Endothelial cell of umbilical vein (primary cell): ENCODE measurements around the gene XRCC1. TPM values are rescaled to one million over a fixed set of nuclear protein-coding genes. Genes with fewer than 3 reads are reported as not detected.

Experiments used
- BruUV-seq: library from RNA; stranded (reverse); fragments of 400-500 nt; replicated peaks from 2 replicates; lab custom pipeline; 2021; lab: Mats Ljungman, UMichigan
- CTCF ChIA-PET: fragments of 300-600, 350-600 bp; sonication (Branson Sonifier 250); formaldehyde crosslinking; loops from one replicate; lab custom pipeline; 2021; ENCODE audit warnings: antibody characterized with exemption, inconsistent platforms; lab: Charles Lee
- POLR2A ChIA-PET: fragments of 300-600, 350-600 bp; sonication (Branson Sonifier 250); formaldehyde crosslinking; loops from one replicate; lab custom pipeline; 2021; ENCODE audit warnings: antibody characterized with exemption, inconsistent platforms; lab: Charles Lee
- DNase-seq: peaks from one replicate; pipeline ENCODE4 v3.0.0-alpha.2; 2011; ENCODE audit warnings: low read depth, low spot score
- FAIRE-seq: peaks from 2 replicates; lab custom pipeline; 2011; peaks lifted over from hg19 to GRCh38; lab: Jason Lieb, UNC
- H2AFZ ChIP-seq: 2 replicates; pipeline ENCODE4 v1.6.0; 2012; ENCODE audit warnings: low read depth, low read length, control low read depth, inconsistent platforms
- H3K27ac ChIP-seq: 2 replicates; pipeline ENCODE4 v1.5.1; 2011; ENCODE audit warnings: low read depth, mild to moderate bottlenecking, control low read depth, low read length, moderate library complexity; ENCODE audit not compliant: insufficient read depth
- H3K27me3 ChIP-seq, 2 experiments: 2 replicates each; pipeline versions ENCODE4 v1.6.0 to v1.6.1; 2011; ENCODE audit warnings: low read length in 2 of 2, mixed read lengths in 1 of 2; ENCODE audit not compliant: control insufficient read depth in 2 of 2, insufficient read depth in 2 of 2
- H3K36me3 ChIP-seq, 2 experiments: 2 replicates in 1 of 2; 3 replicates in 1 of 2; pipeline ENCODE4 v1.5.1; 2011; ENCODE audit warnings: low read length in 2 of 2, mild to moderate bottlenecking in 1 of 2, moderate library complexity in 1 of 2; ENCODE audit not compliant: control insufficient read depth in 2 of 2, insufficient read depth in 2 of 2; ENCODE audit errors: extremely low read depth in 1 of 2
- H3K4me1 ChIP-seq: 3 replicates; pipeline ENCODE4 v1.5.1; 2011; ENCODE audit warnings: mild to moderate bottlenecking, low read length; ENCODE audit not compliant: control insufficient read depth, insufficient read depth; ENCODE audit errors: extremely low read depth
- H3K4me2 ChIP-seq: 2 replicates; pipeline ENCODE4 v1.6.1; 2011; ENCODE audit warnings: low read length, control low read depth, mixed read lengths; ENCODE audit not compliant: insufficient read depth
- H3K4me3 ChIP-seq, 3 experiments: fragments of 200-600 bp in 1 of 3; sonication (generic), shearing (Covaris generic) in 1 of 3; replicated peaks in 1 of 3; 2 replicates each; pipeline ENCODE4 v1.5.1; 2011 to 2016; ENCODE audit warnings: control low read depth in 3 of 3, low read length in 3 of 3, mild to moderate bottlenecking in 2 of 3, inconsistent platforms in 1 of 3, low read depth in 1 of 3, moderate library complexity in 1 of 3; ENCODE audit not compliant: insufficient read depth in 1 of 3
- H3K79me2 ChIP-seq: 2 replicates; pipeline ENCODE4 v1.6.0; 2012; ENCODE audit warnings: low read length, inconsistent platforms; ENCODE audit not compliant: control insufficient read depth, insufficient read depth
- H3K9ac ChIP-seq: replicated peaks from 2 replicates; pipeline ENCODE3; 2011; ENCODE audit warnings: low read length, control low read depth; ENCODE audit not compliant: insufficient read depth; ENCODE audit errors: extremely low read depth
- H3K9me1 ChIP-seq: replicated peaks from 3 replicates; pipeline ENCODE4 v1.6.0; 2011; ENCODE audit warnings: mild to moderate bottlenecking, low read length; ENCODE audit not compliant: control insufficient read depth, insufficient read depth; ENCODE audit errors: extremely low read depth
- H3K9me3 ChIP-seq: replicated peaks from 2 replicates; pipeline ENCODE4 v1.5.1; 2012; ENCODE audit warnings: low read length, inconsistent platforms; ENCODE audit not compliant: control insufficient read depth, insufficient read depth
- H4K20me1 ChIP-seq: replicated peaks from 2 replicates; pipeline ENCODE3; 2011; ENCODE audit warnings: mild to moderate bottlenecking, low read length; ENCODE audit not compliant: control insufficient read depth, insufficient read depth; ENCODE audit errors: extremely low read depth
- CTCF ChIP-seq, 2 donors: IDR thresholded peaks; 1 replicate in 1 of 2; 2 replicates in 1 of 2; pipeline ENCODE4 v1.5.1; 2011; ENCODE audit warnings: low read length in 2 of 2, mild to moderate bottlenecking in 2 of 2, moderate library complexity in 2 of 2, control low read depth in 1 of 2, inconsistent platforms in 1 of 2, low read depth in 1 of 2; ENCODE audit not compliant: insufficient read depth in 1 of 2; ENCODE audit errors: extremely low read depth in 1 of 2
- EZH2 ChIP-seq: IDR thresholded peaks from 2 replicates; pipeline ENCODE4 v1.6.1; 2012; ENCODE audit warnings: borderline replicate concordance, low read depth, mild to moderate bottlenecking, moderate library complexity, low read length, inconsistent platforms; ENCODE audit not compliant: severe bottlenecking
- FOS ChIP-seq: IDR thresholded peaks from 2 replicates; pipeline ENCODE4 v1.6.1; 2011; ENCODE audit warnings: mild to moderate bottlenecking, low read length, moderate library complexity, borderline replicate concordance; ENCODE audit not compliant: insufficient read depth
- GATA2 ChIP-seq: IDR thresholded peaks from 2 replicates; pipeline ENCODE4 v1.7.0; 2011; ENCODE audit warnings: low read depth, mild to moderate bottlenecking, moderate library complexity, mixed read lengths, low read length; ENCODE audit not compliant: insufficient read length, insufficient read depth
- POLR2A ChIP-seq: IDR thresholded peaks from 2 replicates; pipeline ENCODE4 v1.6.1; 2012; ENCODE audit warnings: low read depth, mild to moderate bottlenecking, control low read depth, low read length
- dilution Hi-C: fragments of 300-500 bp; cut with MboI; formaldehyde crosslinking; loops from one replicate; pipeline ENCODE4 v1.15.0; 2019; ENCODE audit warnings: low sequenced_read_pairs; ENCODE audit not compliant: extremely low pct_ligation_motif_present
- intact Hi-C: fragments of 100-400 bp; cut with micrococcal nuclease; formaldehyde crosslinking; loops from one replicate; pipeline ENCODE4 v1.10.0; 2022
- polyA plus RNA-seq, 4 experiments: library from polyadenylated mRNA; depleted of rRNA in 3 of 4; stranded (reverse) in 3 of 4; unstranded in 1 of 4; fragments of >200 nt; gene quantifications; 2 replicates each; pipeline versions ENCODE4 v1.2.1 to v1.2.3, GENCODE V29; 2011 to 2012; ENCODE audit warnings: missing spikeins in 1 of 4
- total RNA-seq: library from RNA; stranded (reverse); gene quantifications from 2 replicates; pipeline ENCODE4 v1.2.3, GENCODE V29; 2021
- TF ChIP-seq, protein P1 (sequence below): IDR thresholded peaks from 2 replicates; pipeline ENCODE4 v1.6.1; 2011; ENCODE audit not compliant: insufficient read depth, insufficient read length

The XRCC1 gene
- total and polyA plus RNA-seq, 2 donors (not counting 3 experiments of a cell fraction or from before 2014, with no cell fraction given): 29.5 to 39.3 TPM

DNA sequence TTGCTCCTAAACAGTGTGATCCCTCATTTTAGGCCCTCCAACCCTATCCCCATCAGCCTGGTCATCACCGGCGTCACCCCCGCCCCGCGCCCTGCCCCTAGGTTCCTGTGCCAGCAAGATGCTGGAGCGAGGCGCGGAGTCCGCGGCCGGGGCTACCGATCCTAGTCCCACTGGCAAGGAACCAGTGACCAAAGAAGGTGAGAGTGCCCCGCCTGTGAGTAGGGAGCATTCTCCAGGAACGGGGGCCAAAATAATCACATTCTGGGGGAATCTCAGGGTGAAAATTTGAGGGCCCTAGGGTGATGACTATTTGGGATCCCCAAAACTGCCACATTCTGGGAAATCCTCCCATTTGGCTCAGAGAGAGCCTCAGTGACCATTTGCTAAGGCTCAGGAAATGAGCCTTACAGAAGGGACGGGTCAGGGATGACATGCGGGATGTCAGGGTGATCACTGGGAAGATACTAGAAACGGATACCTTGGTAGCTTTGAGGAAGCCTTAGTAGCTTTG is 41.0 kb downstream of the XRCC1 start:
- no peaks in the 10 kb centered on the region for H3K9me1 ChIP-seq
- no peaks in the 10 kb centered on the region for H3K36me3 ChIP-seq
- no peak for FAIRE-seq
- ChIA-PET CTCF (interaction anchor here (1.1 to 6.2 kb wide), 9 partner anchors 9 to 417 kb away, joined by 3 to 118 read pairs (median 17); partner anchors contain the start of genes IRGQ, ZNF221 and ZNF576), POLR2A (interaction anchor here (0.6 to 1.3 kb wide), 2 partner anchors 9 to 401 kb away, joined by 3 read pairs; partner anchors contain the start of gene ZNF45)
- no peak for TF ChIP-seq CTCF (IDR thresholded peaks at IDR 0.05; ENCODE audit: extremely low read depth in 1 of 2, insufficient read depth in 1 of 2, low read depth in 1 of 2, low read length in 2 of 2)
- no peak for TF ChIP-seq POLR2A
- TF ChIP-seq EZH2: no peak
- no peak for TF ChIP-seq GATA2
- TF ChIP-seq, protein P1, sequence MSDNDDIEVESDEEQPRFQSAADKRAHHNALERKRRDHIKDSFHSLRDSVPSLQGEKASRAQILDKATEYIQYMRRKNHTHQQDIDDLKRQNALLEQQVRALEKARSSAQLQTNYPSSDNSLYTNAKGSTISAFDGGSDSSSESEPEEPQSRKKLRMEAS: no peak
- no peak for TF ChIP-seq FOS
- peak overlapping the region; percentile 22 for H3K4me2 ChIP-seq
- H4K20me1 ChIP-seq: no peaks in the 10 kb centered on the region
- dilution Hi-C loops: no loop called here
- no peak for DNase-seq
- H2AFZ ChIP-seq: peak overlapping the region; percentile 46
- no peaks in the 10 kb centered on the region for H3K27me3 ChIP-seq
- intact Hi-C loops: loop anchor here (1.0 to 2.0 kb wide), 3 partner anchors 20 to 221 kb away; partner anchors contain the start of genes PINLYP and XRCC1
- peaks cover 10% of the 10 kb centered on the region for H3K4me1 ChIP-seq
- H3K9me3 ChIP-seq: no peaks in the 10 kb centered on the region
- no peak overlapping the region for H3K27ac ChIP-seq
- H3K79me2 ChIP-seq: no peaks in the 10 kb centered on the region
- H3K4me3 ChIP-seq: peak overlapping the region in 2 of 3 experiments; percentile 6 to 20
- BruUV-seq: no TSS peak
- no peak overlapping the region for H3K9ac ChIP-seq
